Neutrophil (primary cell): ENCODE data around the gene ADAMTSL5.
"Not testable (repeated sequence)": the region's sequence is repeated elsewhere in the genome, so short reads cannot be mapped to it uniquely, and the experiment has no call there.

Experiments
- H3K27ac ChIP-seq: fragments of 200-600 bp; sonication (generic); 2 replicates; pipeline ENCODE4 v1.5.1; 2016; ENCODE audit warnings: mild to moderate bottlenecking, moderate library complexity
- H3K27me3 ChIP-seq: fragments of 200-600 bp; sonication (generic); 2 replicates; pipeline ENCODE4 v1.6.0; 2016; ENCODE audit warnings: mild to moderate bottlenecking
- H3K36me3 ChIP-seq: fragments of 200-600 bp; sonication (generic); 2 replicates; pipeline ENCODE4 v1.5.1; 2017
- H3K4me1 ChIP-seq, 2 experiments: fragments of 200-600 bp in 1 of 2; sonication (generic) in 1 of 2; 1 replicate in 1 of 2; 2 replicates in 1 of 2; pipeline versions ENCODE4 v1.5.1 to v1.6.1; 2013 to 2016; ENCODE audit warnings: low read depth in 1 of 2, low read length in 1 of 2, mild to moderate bottlenecking in 1 of 2, moderate library complexity in 1 of 2; ENCODE audit not compliant: control insufficient read depth in 1 of 2, insufficient read depth in 1 of 2
- H3K4me3 ChIP-seq, 2 experiments: fragments of 200-600 bp in 1 of 2; sonication (generic) in 1 of 2; 1 replicate in 1 of 2; 2 replicates in 1 of 2; pipeline ENCODE4 v1.5.1; 2013 to 2016; ENCODE audit warnings: low read depth in 1 of 2, low read length in 1 of 2, mild to moderate bottlenecking in 1 of 2, moderate library complexity in 1 of 2
- H3K9me3 ChIP-seq: fragments of 200-600 bp; sonication (generic); 2 replicates; pipeline ENCODE4 v1.5.1; 2016
- CTCF ChIP-seq: fragments of 200-600 bp; sonication (generic); IDR thresholded peaks from 2 replicates; pipeline ENCODE4 v1.5.1; 2016; ENCODE audit warnings: antibody characterized with exemption

ADAMTSL5 gene

DNA sequence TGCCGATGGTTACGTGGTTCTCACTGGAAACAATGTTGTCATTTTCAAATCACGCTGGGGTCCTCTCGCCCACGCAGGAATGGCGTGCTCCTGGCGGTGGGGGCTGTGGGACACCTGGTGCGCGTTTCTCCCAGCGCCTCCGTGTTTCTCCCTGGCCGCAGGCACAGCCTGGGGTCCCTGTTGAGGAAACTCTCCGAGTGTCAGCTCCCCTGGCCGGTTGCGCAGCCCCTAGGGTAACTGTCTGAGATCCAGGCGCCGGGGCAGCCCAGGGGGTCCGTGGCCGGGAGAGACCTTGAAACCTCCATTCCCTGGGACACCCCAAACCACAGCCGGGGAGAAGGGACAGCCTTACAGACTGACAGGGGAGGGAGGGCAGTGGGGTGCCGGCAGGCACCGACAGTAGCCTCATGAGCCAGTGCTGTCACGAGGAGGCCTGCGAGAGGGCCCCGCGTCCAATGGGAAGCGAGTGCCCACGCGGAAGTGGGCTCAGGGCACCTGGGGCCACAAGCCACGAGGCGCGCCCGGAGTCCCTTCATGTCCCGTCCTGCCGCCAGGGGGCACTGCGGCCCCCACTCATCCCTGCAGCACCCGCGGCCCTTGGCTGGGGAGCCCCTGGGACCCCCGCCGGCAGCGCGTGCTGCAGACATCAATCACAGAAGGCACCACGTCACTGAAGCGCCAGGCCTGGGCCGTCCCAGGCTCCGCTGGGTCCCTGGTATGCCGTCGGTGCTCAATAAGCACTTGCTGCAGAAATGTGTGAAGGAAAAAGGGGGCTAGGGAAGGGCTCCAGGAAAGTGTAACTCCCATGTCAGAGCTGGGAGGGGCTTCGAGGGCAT is 9.5 kb downstream of the ADAMTSL5 start:
- no peak overlapping the region for H3K27ac ChIP-seq
- peaks cover 4% of the 10 kb centered on the region for H3K9me3 ChIP-seq
- peaks cover 4 to 10% of the 10 kb centered on the region in 2 experiments for H3K4me1 ChIP-seq
- H3K36me3 ChIP-seq = no peaks in the 10 kb centered on the region
- TF ChIP-seq CTCF = no peak
- H3K4me3 ChIP-seq = no peak overlapping the region
- peaks cover 73% of the 10 kb centered on the region for H3K27me3 ChIP-seq

DNA sequence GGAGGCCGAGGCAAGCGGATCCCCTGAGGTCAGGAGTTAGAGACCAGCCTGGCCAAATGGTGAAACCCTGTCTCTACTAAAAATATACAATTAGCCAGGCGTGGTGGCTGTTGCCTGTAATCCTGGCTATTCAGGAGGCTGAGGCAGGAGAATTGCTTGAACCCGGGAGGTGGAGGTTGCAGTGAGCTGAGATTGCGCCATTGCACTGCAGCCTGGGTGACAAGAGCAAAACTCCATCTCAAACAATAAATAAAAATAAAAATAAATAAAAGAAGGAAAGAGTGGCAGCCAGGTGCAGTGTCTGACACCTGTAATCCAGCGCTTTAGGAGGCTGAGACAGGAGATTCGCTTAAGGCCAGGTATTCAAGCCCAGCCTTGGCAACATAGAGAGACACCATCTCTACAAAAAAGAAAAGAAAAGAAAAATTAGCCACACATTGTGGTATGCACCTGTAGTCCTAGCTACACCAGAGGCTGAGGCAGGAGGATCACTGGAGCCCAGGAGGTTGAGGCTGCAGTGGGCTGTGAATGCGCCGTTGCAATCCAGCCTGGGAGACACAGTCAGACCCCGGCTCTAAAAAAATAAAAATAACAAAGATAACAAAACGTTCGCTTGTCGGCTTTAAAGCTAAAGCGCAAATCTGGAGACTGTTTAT is 10.3 kb downstream of the ADAMTSL5 start:
- Histone ChIP-seq H3K27ac (no peak overlapping the region), H3K36me3 (no peaks in the 10 kb centered on the region), H3K4me1 (peaks cover 2 to 6% of the 10 kb centered on the region in 2 experiments), H3K4me3 (no peak overlapping the region), H3K27me3 (peaks cover 71% of the 10 kb centered on the region), H3K9me3 (peaks cover 1% of the 10 kb centered on the region)
- no peak for TF ChIP-seq CTCF

DNA sequence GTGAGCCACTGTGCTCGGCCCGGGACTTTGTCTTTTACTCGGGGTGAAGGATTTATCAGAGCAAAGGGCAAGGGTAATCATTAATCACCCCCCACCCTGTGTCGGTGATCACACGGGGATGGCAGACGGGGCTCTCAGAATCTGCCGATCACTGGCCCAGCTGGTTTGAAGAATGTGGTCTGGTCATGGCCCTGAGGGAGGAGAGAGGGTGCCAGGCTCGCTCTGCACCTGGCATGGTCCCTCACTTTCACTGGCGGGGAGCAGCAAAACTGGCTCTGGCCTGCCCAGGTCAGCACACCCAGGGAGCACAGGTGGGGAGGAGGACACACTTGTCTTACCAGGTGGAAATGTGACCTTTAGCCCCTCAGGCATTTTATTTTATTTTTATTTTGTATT is 11.6 kb downstream of the ADAMTSL5 start:
- H3K4me3 ChIP-seq = no peak overlapping the region

GRCh38 chr19:1499231-1499630 is 13.6 kb downstream of the ADAMTSL5 start:
- H3K36me3 ChIP-seq, H3K9me3 ChIP-seq, H3K4me3 ChIP-seq, H3K4me1 ChIP-seq, H3K27ac ChIP-seq: not testable (repeated sequence)
- peaks cover 62% of the 10 kb centered on the region for H3K27me3 ChIP-seq

More for the DNA sequence above, 11.6 kb downstream of the ADAMTSL5 start:
- H3K4me1 ChIP-seq = peaks cover 0 to 5% of the 10 kb centered on the region in 2 experiments
- no peak overlapping the region for H3K27ac ChIP-seq
- H3K9me3 ChIP-seq = no peaks in the 10 kb centered on the region
- no peaks in the 10 kb centered on the region for H3K36me3 ChIP-seq
- TF ChIP-seq CTCF = no peak
- H3K27me3 ChIP-seq = peaks cover 73% of the 10 kb centered on the region

DNA sequence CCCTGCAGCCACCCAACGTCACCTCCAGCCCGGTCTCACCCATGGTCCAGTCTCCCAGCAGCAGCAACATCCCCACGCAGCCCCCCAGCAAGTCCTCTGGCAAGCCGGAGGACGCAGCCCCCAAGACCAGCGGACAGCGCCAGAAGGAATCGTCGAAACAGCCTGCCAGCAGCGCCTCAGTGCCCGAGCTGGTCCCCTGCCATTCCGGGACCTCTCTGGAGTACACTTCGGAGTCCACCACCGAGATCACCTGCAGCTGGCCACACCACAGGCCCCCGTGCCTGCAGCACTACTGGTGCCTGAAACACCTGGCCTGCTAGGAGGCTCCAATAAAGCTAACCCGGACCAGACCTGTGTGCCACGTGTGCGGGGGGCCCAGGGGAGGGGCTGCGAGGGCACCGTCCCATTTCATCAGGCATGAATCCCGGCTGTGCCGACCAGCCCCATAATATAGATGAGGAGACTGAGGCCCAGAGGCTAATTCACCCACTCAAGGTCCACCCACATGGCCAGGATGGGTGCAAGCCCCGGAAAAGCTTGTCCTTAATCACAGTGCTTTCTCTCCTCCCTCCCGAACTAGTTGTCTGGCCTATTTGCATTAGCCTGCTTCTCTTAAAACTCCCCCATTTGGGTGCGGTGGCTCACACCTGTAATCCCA is 15.1 kb downstream of the ADAMTSL5 start:
- no peaks in the 10 kb centered on the region for H3K36me3 ChIP-seq

More for the DNA sequence above, 15.1 kb downstream of the ADAMTSL5 start:
- Histone ChIP-seq H3K4me3 (no peak overlapping the region), H3K27ac (no peak overlapping the region), H3K4me1 (peaks cover 0 to 5% of the 10 kb centered on the region in 2 experiments), H3K9me3 (no peaks in the 10 kb centered on the region), H3K27me3 (peaks cover 62% of the 10 kb centered on the region)
- TF ChIP-seq CTCF = no peak
